H9 (cell line): ENCODE measurements around the gene OPRD1. TPM values are rescaled to one million over a fixed set of nuclear protein-coding genes. Genes with fewer than 3 reads are reported as not detected.

Experiments
- DNase-seq: peaks from one replicate; pipeline ENCODE4 v3.0.0-alpha.2; 2017
- H2AFZ ChIP-seq: one replicate; pipeline ENCODE4 v1.6.1; 2013; ENCODE audit warnings: mild to moderate bottlenecking, low read length, control low read depth, moderate library complexity
- H2AK5ac ChIP-seq: 2 replicates; pipeline ENCODE4 v1.6.1; 2013; ENCODE audit warnings: low read length, control low read depth, mixed read lengths; ENCODE audit not compliant: insufficient read length
- H2BK120ac ChIP-seq: one replicate; pipeline ENCODE4 v1.6.1; 2013; ENCODE audit warnings: low read depth, mild to moderate bottlenecking, low read length, control low read depth, inconsistent platforms; ENCODE audit not compliant: poor library complexity, severe bottlenecking
- H2BK12ac ChIP-seq: 2 replicates; pipeline ENCODE4 v1.6.1; 2013; ENCODE audit warnings: low read length, control low read depth, mixed read lengths, low read depth; ENCODE audit not compliant: insufficient read length
- H2BK15ac ChIP-seq: 2 replicates; pipeline ENCODE4 v1.6.1; 2013; ENCODE audit warnings: low read depth, low read length, control low read depth
- H2BK20ac ChIP-seq: one replicate; pipeline ENCODE4 v1.6.1; 2013; ENCODE audit warnings: low read depth, mild to moderate bottlenecking, low read length, control low read depth, inconsistent platforms; ENCODE audit not compliant: poor library complexity, severe bottlenecking
- H2BK5ac ChIP-seq: 2 replicates; pipeline ENCODE4 v1.6.1; 2013; ENCODE audit warnings: low read length, control low read depth, mixed read lengths; ENCODE audit not compliant: insufficient read length
- H3K14ac ChIP-seq: 2 replicates; pipeline ENCODE4 v1.6.1; 2013; ENCODE audit warnings: low read length, control low read depth; ENCODE audit not compliant: insufficient read depth
- H3K18ac ChIP-seq: 2 replicates; pipeline ENCODE4 v1.6.1; 2013; ENCODE audit warnings: low read depth, mild to moderate bottlenecking, mixed read lengths, low read length, control low read depth; ENCODE audit not compliant: insufficient read length
- H3K23ac ChIP-seq: 2 replicates; pipeline ENCODE4 v1.6.1; 2013; ENCODE audit warnings: low read length, control low read depth, mixed read lengths, low read depth; ENCODE audit not compliant: insufficient read length
- H3K23me2 ChIP-seq: 2 replicates; pipeline ENCODE4 v1.6.1; 2013; ENCODE audit warnings: low read depth, mild to moderate bottlenecking, mixed read lengths, low read length, control low read depth; ENCODE audit not compliant: insufficient read length, poor library complexity, severe bottlenecking
- H3K27ac ChIP-seq: 2 replicates; pipeline ENCODE4 v1.5.1; 2013; ENCODE audit warnings: low read length, control low read depth, mixed read lengths, low read depth; ENCODE audit not compliant: insufficient read length
- H3K27me3 ChIP-seq: 2 replicates; pipeline ENCODE4 v1.6.1; 2013; ENCODE audit warnings: low read length, control low read depth, inconsistent platforms; ENCODE audit not compliant: insufficient read depth
- H3K4ac ChIP-seq: 2 replicates; pipeline ENCODE4 v1.6.1; 2013; ENCODE audit warnings: low read depth, mild to moderate bottlenecking, control low read depth, inconsistent platforms, low read length, moderate library complexity
- H3K4me1 ChIP-seq: 2 replicates; pipeline ENCODE4 v1.6.1; 2013; ENCODE audit warnings: low read length, control low read depth, inconsistent platforms; ENCODE audit not compliant: insufficient read depth
- H3K4me2 ChIP-seq: 2 replicates; pipeline ENCODE4 v1.6.1; 2013; ENCODE audit warnings: low read length, control low read depth, mixed read lengths; ENCODE audit not compliant: insufficient read length, insufficient read depth
- H3K56ac ChIP-seq: 2 replicates; pipeline ENCODE4 v1.6.1; 2013; ENCODE audit warnings: low read depth, mild to moderate bottlenecking, mixed read lengths, low read length, control low read depth; ENCODE audit not compliant: insufficient read length
- H3K79me1 ChIP-seq: 2 replicates; pipeline ENCODE4 v1.6.1; 2013; ENCODE audit warnings: low read depth, mild to moderate bottlenecking, moderate library complexity, low read length, control low read depth, inconsistent platforms; ENCODE audit not compliant: insufficient read depth, poor library complexity, severe bottlenecking
- H3K79me2 ChIP-seq: 2 replicates; pipeline ENCODE4 v1.6.1; 2013; ENCODE audit warnings: low read length, control low read depth, inconsistent platforms; ENCODE audit not compliant: insufficient read depth
- H3K9ac ChIP-seq: 2 replicates; pipeline ENCODE4 v1.6.1; 2013; ENCODE audit warnings: low read length, control low read depth, mixed read lengths; ENCODE audit not compliant: insufficient read length; ENCODE audit errors: extremely low read depth
- H3K9me3 ChIP-seq: one replicate; pipeline ENCODE4 v1.6.1; 2013; ENCODE audit warnings: low read depth, low read length, inconsistent platforms; ENCODE audit not compliant: control insufficient read depth
- H3T11ph ChIP-seq: one replicate; pipeline ENCODE4 v1.6.1; 2013; ENCODE audit warnings: mild to moderate bottlenecking, low read length, control low read depth, inconsistent platforms
- H4K20me1 ChIP-seq: one replicate; pipeline ENCODE4 v1.6.1; 2013; ENCODE audit not compliant: control insufficient read depth, insufficient read length, insufficient read depth
- H4K5ac ChIP-seq: 2 replicates; pipeline ENCODE4 v1.6.1; 2013; ENCODE audit warnings: low read depth, mild to moderate bottlenecking, mixed read lengths, low read length, control low read depth; ENCODE audit not compliant: insufficient read length
- H4K8ac ChIP-seq: replicated peaks from 2 replicates; pipeline ENCODE4 v1.6.1; 2013; ENCODE audit warnings: low read length, control low read depth, mixed read lengths, low read depth; ENCODE audit not compliant: insufficient read length
- H4K91ac ChIP-seq: 2 replicates; pipeline ENCODE4 v1.6.1; 2013; ENCODE audit warnings: low read depth, mild to moderate bottlenecking, moderate library complexity, mixed read lengths, low read length, control low read depth; ENCODE audit not compliant: insufficient read length
- H3K27ac Mint-ChIP-seq, 3 experiments: 2 replicates in 2 of 3; 3 replicates in 1 of 3; pipeline ENCODE4 v1.8.0; 2020 to 2021; ENCODE audit warnings: mixed read lengths in 3 of 3, mild to moderate bottlenecking in 1 of 3, moderate library complexity in 1 of 3
- H3K27me3 Mint-ChIP-seq: 2 replicates; pipeline ENCODE4 v1.8.0; 2021; ENCODE audit warnings: low read depth, mild to moderate bottlenecking, moderate library complexity, mixed read lengths
- H3K36me3 Mint-ChIP-seq, 3 experiments: 2 replicates in 2 of 3; 3 replicates in 1 of 3; pipeline ENCODE4 v1.8.0; 2020 to 2021; ENCODE audit warnings: low read depth in 3 of 3, mixed read lengths in 3 of 3; ENCODE audit not compliant: insufficient read depth in 1 of 3
- H3K4me1 Mint-ChIP-seq, 2 experiments: 2 replicates each; pipeline ENCODE4 v1.8.0; 2020; ENCODE audit warnings: mixed read lengths in 2 of 2
- H3K4me3 Mint-ChIP-seq, 2 experiments: 2 replicates in 1 of 2; 3 replicates in 1 of 2; pipeline ENCODE4 v1.8.0; 2020 to 2021; ENCODE audit warnings: mild to moderate bottlenecking in 2 of 2, mixed read lengths in 2 of 2, moderate library complexity in 1 of 2
- H3K9me3 Mint-ChIP-seq, 2 experiments: 2 replicates in 1 of 2; 3 replicates in 1 of 2; pipeline ENCODE4 v1.8.0; 2020; ENCODE audit warnings: mild to moderate bottlenecking in 2 of 2, mixed read lengths in 2 of 2, moderate library complexity in 1 of 2
- CTCF ChIP-seq: fragments of 200-600 bp; sonication (generic); conservative IDR thresholded peaks from 3 replicates; pipeline ENCODE4 v1.8.0; 2021; ENCODE audit warnings: antibody characterized with exemption, mild to moderate bottlenecking
- WGBS: extraction: QIAGEN DNeasy Blood & Tissue Kit; methylation state at CpG from one replicate; pipeline ENCODE4 v1.1.7; 2013; ENCODE audit warnings: missing lambda C conversion rate, low lambda C conversion rate, mixed read lengths; ENCODE audit not compliant: insufficient read length; ENCODE audit errors: extremely low coverage; 5-methylcytosine and 5-hydroxymethylcytosine counted together
- total RNA-seq: library from RNA; stranded (reverse); gene quantifications from 2 replicates; pipeline ENCODE4 v1.2.1, GENCODE V29; 2021

The OPRD1 gene
- total RNA-seq, 1 experiment from 2014 or later = 1.8 TPM

GRCh38 chr1:28800324-28800723 is 11.6 kb upstream of the OPRD1 start:
- H3K27me3 ChIP-seq = no peaks in the 10 kb centered on the region
- no peak overlapping the region for H3K18ac ChIP-seq
- Mint-ChIP-seq H3K4me3 (no peak overlapping the region), H3K4me1 (peaks cover 32 to 37% of the 10 kb centered on the region in 2 experiments), H3K36me3 (peaks cover 0 to 2% (median 0%) of the 10 kb centered on the region in 3 experiments; a peak in 2 of 7 replicates), H3K27ac (peak overlapping the region in 2 of 3 experiments; percentile 21 to 75; a peak in 4 of 7 replicates), H3K27me3 (no peaks in the 10 kb centered on the region; the same call in 1 of the 2 replicates), H3K9me3 (peaks cover 2 to 3% of the 10 kb centered on the region in 2 experiments; a peak in 3 of 5 replicates)
- H3K79me2 ChIP-seq = no peaks in the 10 kb centered on the region
- no peak overlapping the region for H3K23ac ChIP-seq
- H2BK12ac ChIP-seq = no peak overlapping the region
- no peak for TF ChIP-seq CTCF
- H2BK120ac ChIP-seq = no peak overlapping the region
- H3K9ac ChIP-seq = no peak overlapping the region
- H3K56ac ChIP-seq = no peak overlapping the region
- H2BK15ac ChIP-seq = no peak overlapping the region
- no peaks in the 10 kb centered on the region for H3K23me2 ChIP-seq
- H3T11ph ChIP-seq = no peak overlapping the region
- H2AFZ ChIP-seq = no peak overlapping the region
- H3K14ac ChIP-seq = no peak overlapping the region
- no peaks in the 10 kb centered on the region for H3K9me3 ChIP-seq
- no peak overlapping the region for H4K91ac ChIP-seq
- no peak for DNase-seq
- H2BK20ac ChIP-seq = no peak overlapping the region
- no peaks in the 10 kb centered on the region for H3K4me1 ChIP-seq
- no peak overlapping the region for H3K27ac ChIP-seq
- H4K20me1 ChIP-seq = no peaks in the 10 kb centered on the region
- H4K8ac ChIP-seq = no peak overlapping the region
- no peak overlapping the region for H2BK5ac ChIP-seq
- H3K4ac ChIP-seq = no peak overlapping the region
- no peaks in the 10 kb centered on the region for H3K79me1 ChIP-seq
- no peak overlapping the region for H2AK5ac ChIP-seq
- H4K5ac ChIP-seq = no peak overlapping the region
- no CpG with 5 or more reads among the region's 3 CpGs for WGBS
- H3K4me2 ChIP-seq = no peak overlapping the region
